HepG2 (cell line): ENCODE measurements around the gene TMBIM4. TPM values are rescaled to one million over a fixed set of nuclear protein-coding genes. Genes with fewer than 3 reads are reported as not detected.
A peak's percentile ranks its signal among the peaks of the same experiment; 100 is the strongest.

Experiments used
- EP300 ChIP-seq, 3 experiments: sonication (generic) in 1 of 3; formaldehyde crosslinking in 1 of 3; IDR thresholded peaks; 2 replicates each; pipeline versions ENCODE4 v1.5.1 to v1.6.1; 2011 to 2020; ENCODE audit warnings: low read depth in 2 of 3, low read length in 2 of 3, borderline replicate concordance in 1 of 3, improper control_type of control experiment in 1 of 3, mild to moderate bottlenecking in 1 of 3, missing genetic modification reagents in 1 of 3, moderate library complexity in 1 of 3
- FOXA1 ChIP-seq, 2 experiments: fragments of 450-650 bp in 1 of 2; sonication (generic) in 1 of 2; formaldehyde crosslinking in 1 of 2; IDR thresholded peaks; 2 replicates each; pipeline versions ENCODE4 v1.4.0 to v1.6.1; 2016 to 2020; ENCODE audit warnings: missing genetic modification reagents in 1 of 2
- JDP2 ChIP-seq: sonication (generic); formaldehyde crosslinking; IDR thresholded peaks from 2 replicates; pipeline ENCODE4 v1.8.1; 2022; ENCODE audit warnings: missing genetic modification reagents, borderline replicate concordance
- KLF12 ChIP-seq: sonication (generic); formaldehyde crosslinking; IDR thresholded peaks from 2 replicates; pipeline ENCODE4 v1.4.0; 2020; ENCODE audit warnings: missing genetic modification reagents, borderline replicate concordance
- MBD4 ChIP-seq: IDR thresholded peaks from 2 replicates; pipeline ENCODE4 v1.6.1; 2012; ENCODE audit warnings: low read length, inconsistent platforms, borderline replicate concordance
- NR2F1 ChIP-seq, 2 experiments: fragments of 450-650 bp in 1 of 2; formaldehyde crosslinking in 1 of 2; IDR thresholded peaks; 2 replicates each; pipeline versions ENCODE4 v1.5.0 to v1.6.1; 2016 to 2020; ENCODE audit warnings: mild to moderate bottlenecking in 1 of 2, missing compliant biosample characterization in 1 of 2, missing genetic modification reagents in 1 of 2, moderate library complexity in 1 of 2
- RCOR2 ChIP-seq: IDR thresholded peaks from 2 replicates; pipeline ENCODE4 v1.6.1; 2016; ENCODE audit warnings: missing biosample characterization, missing genetic modification reagents
- ZNF563 ChIP-seq: sonication (generic); formaldehyde crosslinking; IDR thresholded peaks from 2 replicates; pipeline ENCODE4 v1.8.0; 2022; ENCODE audit warnings: mild to moderate bottlenecking, moderate library complexity, missing genetic modification reagents
- ZNF746 ChIP-seq: sonication (generic); formaldehyde crosslinking; IDR thresholded peaks from 2 replicates; pipeline ENCODE4 v1.8.0; 2022; ENCODE audit warnings: mild to moderate bottlenecking, missing genetic modification reagents
- ZNF761 ChIP-seq: sonication (generic); formaldehyde crosslinking; conservative IDR thresholded peaks from 2 replicates; pipeline ENCODE4 v1.4.0; 2020; ENCODE audit warnings: mild to moderate bottlenecking, missing genetic modification reagents
- polyA plus RNA-seq, 8 experiments: library from polyadenylated mRNA; depleted of rRNA in 3 of 8; stranded (reverse) in 7 of 8; unstranded in 1 of 8; fragments of >200 nt; fragmentation: Illumina TruSeq in 4 of 8; extraction: Trizol in 4 of 8; gene quantifications; 2 replicates each; pipeline versions ENCODE4 v1.2.1 to v1.2.3, GENCODE V29; 2011 to 2016; ENCODE audit warnings: low read depth in 4 of 8, missing spikeins in 1 of 8, mixed read lengths in 1 of 8; ENCODE audit not compliant: insufficient read depth in 1 of 8
- total RNA-seq, 5 experiments: library from RNA; depleted of rRNA; stranded (reverse); fragments of >200 nt; fragmentation: Illumina TruSeq; extraction: Trizol; gene quantifications; 2 replicates each; pipeline ENCODE4 v1.2.3, GENCODE V29; 2016; ENCODE audit warnings: low read depth in 1 of 5
- TF ChIP-seq, protein P1 (sequence below): sonication (generic); formaldehyde crosslinking; IDR thresholded peaks from 2 replicates; pipeline ENCODE4 v1.5.0; 2020; ENCODE audit warnings: missing genetic modification reagents
- TF ChIP-seq, protein P2 (sequence below): IDR thresholded peaks from 2 replicates; pipeline ENCODE4 v1.6.1; 2016; ENCODE audit warnings: low read depth, control low read depth
- TF ChIP-seq, protein P3 (sequence below): sonication (generic); formaldehyde crosslinking; IDR thresholded peaks from 2 replicates; pipeline ENCODE4 v1.8.1; 2022; ENCODE audit warnings: low read depth, mild to moderate bottlenecking, missing genetic modification reagents
- TF ChIP-seq, protein P4 (sequence below): sonication (generic); formaldehyde crosslinking; IDR thresholded peaks from 2 replicates; pipeline ENCODE4 v1.5.1; 2020; ENCODE audit warnings: mild to moderate bottlenecking, moderate library complexity, missing genetic modification reagents
- TF ChIP-seq, protein P5 (sequence below): sonication (generic); formaldehyde crosslinking; IDR thresholded peaks from 2 replicates; pipeline ENCODE4 v1.5.1; 2020; ENCODE audit warnings: missing genetic modification reagents, mild to moderate bottlenecking, borderline replicate concordance
- TF ChIP-seq, protein P6 (sequence below): sonication (generic); formaldehyde crosslinking; IDR thresholded peaks from 2 replicates; pipeline ENCODE4 v1.4.0; 2020; ENCODE audit warnings: missing genetic modification reagents, borderline replicate concordance

The TMBIM4 gene
- total and polyA plus RNA-seq, 2 of the 13 experiments (the other 11 are each of a cell fraction or from before 2014, with no cell fraction given): 60.5 to 67.7 TPM

DNA sequence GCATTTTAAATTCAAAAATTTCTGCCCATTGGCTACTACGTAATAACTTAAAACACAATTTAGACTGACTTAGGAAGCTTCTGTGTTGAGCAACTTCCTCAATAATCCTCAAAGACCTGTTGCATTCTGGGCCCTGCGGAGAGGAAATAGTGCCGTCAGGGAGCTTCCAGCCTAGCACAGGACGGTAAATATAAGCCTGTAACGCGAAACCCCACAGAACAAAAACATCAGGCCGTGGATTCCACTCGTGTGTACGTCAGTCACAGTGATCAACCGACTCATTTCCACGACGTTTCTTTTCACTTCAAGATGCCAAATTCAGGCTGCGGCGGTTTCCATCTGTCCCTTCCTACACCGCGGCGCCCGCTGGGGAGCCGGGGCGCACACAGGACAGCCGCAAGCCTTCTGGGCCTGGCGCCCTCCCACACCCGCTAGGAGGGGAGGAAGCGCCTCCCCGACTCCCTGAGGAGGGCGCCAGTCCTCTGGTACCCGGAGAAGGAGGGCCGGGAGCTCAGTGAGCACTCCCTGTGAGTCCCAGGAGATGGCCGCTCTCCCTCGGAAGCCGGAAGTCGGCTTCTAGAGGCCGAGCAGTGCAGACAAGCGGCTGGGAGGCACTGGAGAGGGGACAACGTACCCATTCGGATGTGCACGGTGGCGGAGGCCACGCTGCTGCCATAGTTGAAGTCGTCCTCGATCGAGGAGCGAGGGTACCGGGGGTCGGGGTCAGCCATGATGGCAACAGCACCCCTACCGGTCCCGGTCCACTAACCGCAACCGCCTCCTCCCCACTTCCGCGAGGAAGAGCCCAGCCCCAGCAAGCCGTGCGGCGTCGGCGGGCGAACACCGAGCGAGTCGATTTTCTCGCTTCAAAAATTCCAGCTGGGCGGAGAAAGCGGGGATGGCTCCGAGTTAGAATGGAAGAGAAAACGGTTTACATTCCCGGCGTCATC is at the start of gene TMBIM4 (continued):
- TF ChIP-seq ZNF761 (CRISPR knock-in tag) (peak; percentile 91; the same call in 1 of the 2 replicates), RCOR2 (CRISPR knock-in tag) (peak; percentile 46), ZNF746 (peak; percentile 79), FOXA1 (IDR thresholded peaks at IDR 0.05) (no peak), FOXA1 (CRISPR knock-in tag; IDR thresholded peaks at IDR 0.05) (no peak), MBD4 (no peak), NR2F1 (CRISPR knock-in tag; IDR thresholded peaks at IDR 0.05) (peak in 1 of 2 experiments; percentile 74; a peak in 1 of 4 replicates), ZNF563 (CRISPR knock-in tag) (peak; percentile 74; the same call in 1 of the 2 replicates), KLF12 (CRISPR knock-in tag) (peak; percentile 49; the same call in 1 of the 2 replicates), JDP2 (CRISPR knock-in tag) (no peak), EP300 (IDR thresholded peaks at IDR 0.05; ENCODE audit: low read depth in 2 of 2, low read length in 2 of 2) (peak in 1 of 2 experiments; percentile 26; a peak in 1 of 4 replicates), EP300 (CRISPR knock-in tag; IDR thresholded peaks at IDR 0.05; ENCODE audit: borderline replicate concordance) (no peak)
- TF ChIP-seq, protein P1, sequence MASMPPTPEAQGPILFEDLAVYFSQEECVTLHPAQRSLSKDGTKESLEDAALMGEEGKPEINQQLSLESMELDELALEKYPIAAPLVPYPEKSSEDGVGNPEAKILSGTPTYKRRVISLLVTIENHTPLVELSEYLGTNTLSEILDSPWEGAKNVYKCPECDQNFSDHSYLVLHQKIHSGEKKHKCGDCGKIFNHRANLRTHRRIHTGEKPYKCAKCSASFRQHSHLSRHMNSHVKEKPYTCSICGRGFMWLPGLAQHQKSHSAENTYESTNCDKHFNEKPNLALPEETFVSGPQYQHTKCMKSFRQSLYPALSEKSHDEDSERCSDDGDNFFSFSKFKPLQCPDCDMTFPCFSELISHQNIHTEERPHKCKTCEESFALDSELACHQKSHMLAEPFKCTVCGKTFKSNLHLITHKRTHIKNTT (CRISPR knock-in tag): no peak
- TF ChIP-seq, protein P2, sequence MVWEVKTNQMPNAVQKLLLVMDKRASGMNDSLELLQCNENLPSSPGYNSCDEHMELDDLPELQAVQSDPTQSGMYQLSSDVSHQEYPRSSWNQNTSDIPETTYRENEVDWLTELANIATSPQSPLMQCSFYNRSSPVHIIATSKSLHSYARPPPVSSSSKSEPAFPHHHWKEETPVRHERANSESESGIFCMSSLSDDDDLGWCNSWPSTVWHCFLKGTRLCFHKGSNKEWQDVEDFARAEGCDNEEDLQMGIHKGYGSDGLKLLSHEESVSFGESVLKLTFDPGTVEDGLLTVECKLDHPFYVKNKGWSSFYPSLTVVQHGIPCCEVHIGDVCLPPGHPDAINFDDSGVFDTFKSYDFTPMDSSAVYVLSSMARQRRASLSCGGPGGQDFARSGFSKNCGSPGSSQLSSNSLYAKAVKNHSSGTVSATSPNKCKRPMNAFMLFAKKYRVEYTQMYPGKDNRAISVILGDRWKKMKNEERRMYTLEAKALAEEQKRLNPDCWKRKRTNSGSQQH: no peak; the same call in 1 of the 2 replicates
- TF ChIP-seq, protein P3, sequence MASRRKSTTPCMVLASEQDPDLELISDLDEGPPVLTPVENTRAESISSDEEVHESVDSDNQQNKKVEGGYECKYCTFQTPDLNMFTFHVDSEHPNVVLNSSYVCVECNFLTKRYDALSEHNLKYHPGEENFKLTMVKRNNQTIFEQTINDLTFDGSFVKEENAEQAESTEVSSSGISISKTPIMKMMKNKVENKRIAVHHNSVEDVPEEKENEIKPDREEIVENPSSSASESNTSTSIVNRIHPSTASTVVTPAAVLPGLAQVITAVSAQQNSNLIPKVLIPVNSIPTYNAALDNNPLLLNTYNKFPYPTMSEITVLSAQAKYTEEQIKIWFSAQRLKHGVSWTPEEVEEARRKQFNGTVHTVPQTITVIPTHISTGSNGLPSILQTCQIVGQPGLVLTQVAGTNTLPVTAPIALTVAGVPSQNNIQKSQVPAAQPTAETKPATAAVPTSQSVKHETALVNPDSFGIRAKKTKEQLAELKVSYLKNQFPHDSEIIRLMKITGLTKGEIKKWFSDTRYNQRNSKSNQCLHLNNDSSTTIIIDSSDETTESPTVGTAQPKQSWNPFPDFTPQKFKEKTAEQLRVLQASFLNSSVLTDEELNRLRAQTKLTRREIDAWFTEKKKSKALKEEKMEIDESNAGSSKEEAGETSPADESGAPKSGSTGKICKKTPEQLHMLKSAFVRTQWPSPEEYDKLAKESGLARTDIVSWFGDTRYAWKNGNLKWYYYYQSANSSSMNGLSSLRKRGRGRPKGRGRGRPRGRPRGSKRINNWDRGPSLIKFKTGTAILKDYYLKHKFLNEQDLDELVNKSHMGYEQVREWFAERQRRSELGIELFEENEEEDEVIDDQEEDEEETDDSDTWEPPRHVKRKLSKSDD (CRISPR knock-in tag): peak; percentile 87
- TF ChIP-seq, protein P4, sequence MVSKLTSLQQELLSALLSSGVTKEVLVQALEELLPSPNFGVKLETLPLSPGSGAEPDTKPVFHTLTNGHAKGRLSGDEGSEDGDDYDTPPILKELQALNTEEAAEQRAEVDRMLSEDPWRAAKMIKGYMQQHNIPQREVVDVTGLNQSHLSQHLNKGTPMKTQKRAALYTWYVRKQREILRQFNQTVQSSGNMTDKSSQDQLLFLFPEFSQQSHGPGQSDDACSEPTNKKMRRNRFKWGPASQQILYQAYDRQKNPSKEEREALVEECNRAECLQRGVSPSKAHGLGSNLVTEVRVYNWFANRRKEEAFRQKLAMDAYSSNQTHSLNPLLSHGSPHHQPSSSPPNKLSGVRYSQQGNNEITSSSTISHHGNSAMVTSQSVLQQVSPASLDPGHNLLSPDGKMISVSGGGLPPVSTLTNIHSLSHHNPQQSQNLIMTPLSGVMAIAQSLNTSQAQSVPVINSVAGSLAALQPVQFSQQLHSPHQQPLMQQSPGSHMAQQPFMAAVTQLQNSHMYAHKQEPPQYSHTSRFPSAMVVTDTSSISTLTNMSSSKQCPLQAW (CRISPR knock-in tag): peak; percentile 73
- TF ChIP-seq, protein P5, sequence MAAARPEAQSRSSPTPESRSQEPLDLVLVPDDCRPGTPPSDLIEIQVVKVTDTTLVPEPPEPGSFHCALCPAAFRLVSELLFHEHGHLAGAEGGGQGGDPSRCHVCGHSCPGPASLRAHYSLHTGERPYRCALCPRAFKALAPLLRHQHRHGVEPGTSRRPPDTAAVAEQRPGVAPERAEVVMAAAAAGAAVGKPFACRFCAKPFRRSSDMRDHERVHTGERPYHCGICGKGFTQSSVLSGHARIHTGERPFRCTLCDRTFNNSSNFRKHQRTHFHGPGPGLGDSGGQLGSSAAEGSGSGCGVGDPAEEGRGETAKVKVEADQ (CRISPR knock-in tag): no peak; the same call in 1 of the 2 replicates
- TF ChIP-seq, protein P6, sequence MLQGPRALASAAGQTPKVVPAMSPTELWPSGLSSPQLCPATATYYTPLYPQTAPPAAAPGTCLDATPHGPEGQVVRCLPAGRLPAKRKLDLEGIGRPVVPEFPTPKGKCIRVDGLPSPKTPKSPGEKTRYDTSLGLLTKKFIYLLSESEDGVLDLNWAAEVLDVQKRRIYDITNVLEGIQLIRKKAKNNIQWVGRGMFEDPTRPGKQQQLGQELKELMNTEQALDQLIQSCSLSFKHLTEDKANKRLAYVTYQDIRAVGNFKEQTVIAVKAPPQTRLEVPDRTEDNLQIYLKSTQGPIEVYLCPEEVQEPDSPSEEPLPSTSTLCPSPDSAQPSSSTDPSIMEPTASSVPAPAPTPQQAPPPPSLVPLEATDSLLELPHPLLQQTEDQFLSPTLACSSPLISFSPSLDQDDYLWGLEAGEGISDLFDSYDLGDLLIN (CRISPR knock-in tag): no peak
